ENCODE measurements around the gene KCTD15. TPM values are rescaled to one million over a fixed set of nuclear protein-coding genes. Genes with fewer than 3 reads are reported as not detected.

The KCTD15 gene
- total and polyA plus RNA-seq, 2 donors (not counting 3 experiments of a cell fraction or from before 2014, with no cell fraction given): 49.5 to 51.8 TPM

DNA sequence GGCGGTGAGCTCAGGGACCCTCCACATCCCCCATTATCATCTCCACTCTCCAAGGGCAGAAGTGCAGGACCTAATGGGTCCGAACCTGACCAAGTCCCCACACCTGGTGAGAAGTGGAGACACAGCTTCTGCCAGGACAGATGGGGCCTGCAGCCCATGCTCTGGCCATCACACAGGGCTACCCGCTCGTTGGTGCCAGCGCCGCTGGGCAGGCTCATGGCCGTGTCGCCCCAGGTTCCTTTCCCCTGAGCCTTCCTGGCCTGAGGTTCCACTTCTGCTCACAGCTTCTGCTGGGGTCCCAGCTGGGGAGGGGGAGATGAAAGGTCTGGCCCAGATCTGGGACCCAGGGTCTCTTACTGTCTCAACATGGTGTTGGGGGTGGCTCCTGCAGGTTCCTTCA, 48.4 kb upstream of the KCTD15 start:
- ChIA-PET CTCF (interaction anchor here (1.2 to 1.9 kb wide), 3 partner anchors 9 to 332 kb away, joined by 3 to 5 read pairs (median 5); no protein-coding TSS in a partner anchor), POLR2A (no interaction called here)
- H3K27me3 ChIP-seq (ENCODE audit: control insufficient read depth in 2 of 2, insufficient read depth in 2 of 2, low read length in 2 of 2): no peaks in the 10 kb centered on the region
- DNase-seq (ENCODE audit: low read depth, low spot score) (no peak), FAIRE-seq (no peak)
- intact Hi-C loops (cut with micrococcal nuclease): no loop called here
- no peaks in the 10 kb centered on the region for H3K9me3 ChIP-seq (replicated peaks; ENCODE audit: control insufficient read depth, insufficient read depth, low read length)
- dilution Hi-C loops (cut with MboI; ENCODE audit: extremely low pct_ligation_motif_present, low sequenced_read_pairs): no loop called here
- no peak overlapping the region for H3K4me2 ChIP-seq (ENCODE audit: insufficient read depth, low read length)
- H3K4me3 ChIP-seq (replicated peaks in 1 of 3; ENCODE audit: insufficient read depth in 1 of 3, low read depth in 1 of 3, low read length in 3 of 3): no peak overlapping the region
- H2AFZ ChIP-seq (ENCODE audit: low read depth, low read length): no peak overlapping the region
- no peak overlapping the region for H3K27ac ChIP-seq (ENCODE audit: insufficient read depth, low read depth, low read length)
- H3K9me1 ChIP-seq (replicated peaks; ENCODE audit: control insufficient read depth, extremely low read depth, insufficient read depth, low read length): no peaks in the 10 kb centered on the region
- H4K20me1 ChIP-seq (replicated peaks; ENCODE audit: control insufficient read depth, extremely low read depth, insufficient read depth, low read length): no peaks in the 10 kb centered on the region
- no TSS peak for BruUV-seq (replicated peaks)
- H3K36me3 ChIP-seq (ENCODE audit: control insufficient read depth in 2 of 2, extremely low read depth in 1 of 2, insufficient read depth in 2 of 2, low read length in 2 of 2): no peaks in the 10 kb centered on the region
- H3K9ac ChIP-seq (replicated peaks; ENCODE audit: extremely low read depth, insufficient read depth, low read length): no peak overlapping the region
- no peaks in the 10 kb centered on the region for H3K79me2 ChIP-seq (ENCODE audit: control insufficient read depth, insufficient read depth, low read length)
- TF ChIP-seq GATA2 (IDR thresholded peaks at IDR 0.05; ENCODE audit: insufficient read depth, insufficient read length, low read depth, low read length) (no peak), FOS (IDR thresholded peaks at IDR 0.05; ENCODE audit: borderline replicate concordance, insufficient read depth, low read length) (no peak), POLR2AphosphoS5 (IDR thresholded peaks at IDR 0.05; ENCODE audit: insufficient read depth, low read depth, low read length) (no peak), POLR2A (IDR thresholded peaks at IDR 0.05; ENCODE audit: low read depth, low read length) (no peak), MYC (IDR thresholded peaks at IDR 0.05; ENCODE audit: low read depth, low read length) (no peak), JUN (IDR thresholded peaks at IDR 0.05; ENCODE audit: borderline replicate concordance, insufficient read depth, insufficient read length, low read depth) (no peak), EZH2 (IDR thresholded peaks at IDR 0.05; ENCODE audit: borderline replicate concordance, low read depth, low read length, severe bottlenecking) (no peak)
- TF ChIP-seq, protein P1, sequence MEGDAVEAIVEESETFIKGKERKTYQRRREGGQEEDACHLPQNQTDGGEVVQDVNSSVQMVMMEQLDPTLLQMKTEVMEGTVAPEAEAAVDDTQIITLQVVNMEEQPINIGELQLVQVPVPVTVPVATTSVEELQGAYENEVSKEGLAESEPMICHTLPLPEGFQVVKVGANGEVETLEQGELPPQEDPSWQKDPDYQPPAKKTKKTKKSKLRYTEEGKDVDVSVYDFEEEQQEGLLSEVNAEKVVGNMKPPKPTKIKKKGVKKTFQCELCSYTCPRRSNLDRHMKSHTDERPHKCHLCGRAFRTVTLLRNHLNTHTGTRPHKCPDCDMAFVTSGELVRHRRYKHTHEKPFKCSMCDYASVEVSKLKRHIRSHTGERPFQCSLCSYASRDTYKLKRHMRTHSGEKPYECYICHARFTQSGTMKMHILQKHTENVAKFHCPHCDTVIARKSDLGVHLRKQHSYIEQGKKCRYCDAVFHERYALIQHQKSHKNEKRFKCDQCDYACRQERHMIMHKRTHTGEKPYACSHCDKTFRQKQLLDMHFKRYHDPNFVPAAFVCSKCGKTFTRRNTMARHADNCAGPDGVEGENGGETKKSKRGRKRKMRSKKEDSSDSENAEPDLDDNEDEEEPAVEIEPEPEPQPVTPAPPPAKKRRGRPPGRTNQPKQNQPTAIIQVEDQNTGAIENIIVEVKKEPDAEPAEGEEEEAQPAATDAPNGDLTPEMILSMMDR (IDR thresholded peaks at IDR 0.05; ENCODE audit: extremely low read depth in 1 of 2, insufficient read depth in 1 of 2, low read depth in 1 of 2, low read length in 2 of 2): no peak
- TF ChIP-seq, protein P2, sequence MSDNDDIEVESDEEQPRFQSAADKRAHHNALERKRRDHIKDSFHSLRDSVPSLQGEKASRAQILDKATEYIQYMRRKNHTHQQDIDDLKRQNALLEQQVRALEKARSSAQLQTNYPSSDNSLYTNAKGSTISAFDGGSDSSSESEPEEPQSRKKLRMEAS (IDR thresholded peaks at IDR 0.05; ENCODE audit: insufficient read depth, insufficient read length): no peak
- H3K4me1 ChIP-seq (ENCODE audit: control insufficient read depth, extremely low read depth, insufficient read depth, low read length): no peaks in the 10 kb centered on the region
